Endothelial cell of umbilical vein (primary cell): ENCODE data around the gene TBC1D14. TPM values are rescaled to one million over a fixed set of nuclear protein-coding genes. Genes with fewer than 3 reads are reported as not detected.

ENCODE experiments used
- BruUV-seq: library from RNA; stranded (reverse); fragments of 400-500 nt; replicated peaks from 2 replicates; lab custom pipeline; 2021; lab: Mats Ljungman, UMichigan
- CTCF ChIA-PET: fragments of 300-600, 350-600 bp; sonication (Branson Sonifier 250); formaldehyde crosslinking; loops from one replicate; lab custom pipeline; 2021; ENCODE audit warnings: antibody characterized with exemption, inconsistent platforms; lab: Charles Lee
- POLR2A ChIA-PET: fragments of 300-600, 350-600 bp; sonication (Branson Sonifier 250); formaldehyde crosslinking; loops from one replicate; lab custom pipeline; 2021; ENCODE audit warnings: antibody characterized with exemption, inconsistent platforms; lab: Charles Lee
- DNase-seq: peaks from one replicate; pipeline ENCODE4 v3.0.0-alpha.2; 2011; ENCODE audit warnings: low read depth, low spot score
- FAIRE-seq: peaks from 2 replicates; lab custom pipeline; 2011; peaks lifted over from hg19 to GRCh38; lab: Jason Lieb, UNC
- H2AFZ ChIP-seq: 2 replicates; pipeline ENCODE4 v1.6.0; 2012; ENCODE audit warnings: low read depth, low read length, control low read depth, inconsistent platforms
- H3K27ac ChIP-seq: 2 replicates; pipeline ENCODE4 v1.5.1; 2011; ENCODE audit warnings: low read depth, mild to moderate bottlenecking, control low read depth, low read length, moderate library complexity; ENCODE audit not compliant: insufficient read depth
- H3K27me3 ChIP-seq, 2 experiments: 2 replicates each; pipeline versions ENCODE4 v1.6.0 to v1.6.1; 2011; ENCODE audit warnings: low read length in 2 of 2, mixed read lengths in 1 of 2; ENCODE audit not compliant: control insufficient read depth in 2 of 2, insufficient read depth in 2 of 2
- H3K36me3 ChIP-seq, 2 experiments: 2 replicates in 1 of 2; 3 replicates in 1 of 2; pipeline ENCODE4 v1.5.1; 2011; ENCODE audit warnings: low read length in 2 of 2, mild to moderate bottlenecking in 1 of 2, moderate library complexity in 1 of 2; ENCODE audit not compliant: control insufficient read depth in 2 of 2, insufficient read depth in 2 of 2; ENCODE audit errors: extremely low read depth in 1 of 2
- H3K4me1 ChIP-seq: 3 replicates; pipeline ENCODE4 v1.5.1; 2011; ENCODE audit warnings: mild to moderate bottlenecking, low read length; ENCODE audit not compliant: control insufficient read depth, insufficient read depth; ENCODE audit errors: extremely low read depth
- H3K4me2 ChIP-seq: 2 replicates; pipeline ENCODE4 v1.6.1; 2011; ENCODE audit warnings: low read length, control low read depth, mixed read lengths; ENCODE audit not compliant: insufficient read depth
- H3K4me3 ChIP-seq, 3 experiments: fragments of 200-600 bp in 1 of 3; sonication (generic), shearing (Covaris generic) in 1 of 3; replicated peaks in 1 of 3; 2 replicates each; pipeline ENCODE4 v1.5.1; 2011 to 2016; ENCODE audit warnings: control low read depth in 3 of 3, low read length in 3 of 3, mild to moderate bottlenecking in 2 of 3, inconsistent platforms in 1 of 3, low read depth in 1 of 3, moderate library complexity in 1 of 3; ENCODE audit not compliant: insufficient read depth in 1 of 3
- H3K79me2 ChIP-seq: 2 replicates; pipeline ENCODE4 v1.6.0; 2012; ENCODE audit warnings: low read length, inconsistent platforms; ENCODE audit not compliant: control insufficient read depth, insufficient read depth
- H3K9ac ChIP-seq: replicated peaks from 2 replicates; pipeline ENCODE3; 2011; ENCODE audit warnings: low read length, control low read depth; ENCODE audit not compliant: insufficient read depth; ENCODE audit errors: extremely low read depth
- H3K9me1 ChIP-seq: replicated peaks from 3 replicates; pipeline ENCODE4 v1.6.0; 2011; ENCODE audit warnings: mild to moderate bottlenecking, low read length; ENCODE audit not compliant: control insufficient read depth, insufficient read depth; ENCODE audit errors: extremely low read depth
- H3K9me3 ChIP-seq: replicated peaks from 2 replicates; pipeline ENCODE4 v1.5.1; 2012; ENCODE audit warnings: low read length, inconsistent platforms; ENCODE audit not compliant: control insufficient read depth, insufficient read depth
- H4K20me1 ChIP-seq: replicated peaks from 2 replicates; pipeline ENCODE3; 2011; ENCODE audit warnings: mild to moderate bottlenecking, low read length; ENCODE audit not compliant: control insufficient read depth, insufficient read depth; ENCODE audit errors: extremely low read depth
- EZH2 ChIP-seq: IDR thresholded peaks from 2 replicates; pipeline ENCODE4 v1.6.1; 2012; ENCODE audit warnings: borderline replicate concordance, low read depth, mild to moderate bottlenecking, moderate library complexity, low read length, inconsistent platforms; ENCODE audit not compliant: severe bottlenecking
- FOS ChIP-seq: IDR thresholded peaks from 2 replicates; pipeline ENCODE4 v1.6.1; 2011; ENCODE audit warnings: mild to moderate bottlenecking, low read length, moderate library complexity, borderline replicate concordance; ENCODE audit not compliant: insufficient read depth
- GATA2 ChIP-seq: IDR thresholded peaks from 2 replicates; pipeline ENCODE4 v1.7.0; 2011; ENCODE audit warnings: low read depth, mild to moderate bottlenecking, moderate library complexity, mixed read lengths, low read length; ENCODE audit not compliant: insufficient read length, insufficient read depth
- JUN ChIP-seq: IDR thresholded peaks from 2 replicates; pipeline ENCODE4 v1.6.1; 2011; ENCODE audit warnings: borderline replicate concordance, low read depth; ENCODE audit not compliant: insufficient read length, insufficient read depth
- MYC ChIP-seq: IDR thresholded peaks from one replicate; pipeline ENCODE4 v1.6.1; 2011; ENCODE audit warnings: mild to moderate bottlenecking, low read depth, low read length
- POLR2A ChIP-seq: IDR thresholded peaks from 2 replicates; pipeline ENCODE4 v1.6.1; 2012; ENCODE audit warnings: low read depth, mild to moderate bottlenecking, control low read depth, low read length
- POLR2AphosphoS5 ChIP-seq: IDR thresholded peaks from 2 replicates; pipeline ENCODE4 v1.6.1; 2012; ENCODE audit warnings: low read depth, mild to moderate bottlenecking, control low read depth, low read length, moderate library complexity; ENCODE audit not compliant: insufficient read depth
- dilution Hi-C: fragments of 300-500 bp; cut with MboI; formaldehyde crosslinking; loops from one replicate; pipeline ENCODE4 v1.15.0; 2019; ENCODE audit warnings: low sequenced_read_pairs; ENCODE audit not compliant: extremely low pct_ligation_motif_present
- intact Hi-C: fragments of 100-400 bp; cut with micrococcal nuclease; formaldehyde crosslinking; loops from one replicate; pipeline ENCODE4 v1.10.0; 2022
- polyA plus RNA-seq, 4 experiments: library from polyadenylated mRNA; depleted of rRNA in 3 of 4; stranded (reverse) in 3 of 4; unstranded in 1 of 4; fragments of >200 nt; gene quantifications; 2 replicates each; pipeline versions ENCODE4 v1.2.1 to v1.2.3, GENCODE V29; 2011 to 2012; ENCODE audit warnings: missing spikeins in 1 of 4
- total RNA-seq: library from RNA; stranded (reverse); gene quantifications from 2 replicates; pipeline ENCODE4 v1.2.3, GENCODE V29; 2021
- TF ChIP-seq, protein P1 (sequence below): IDR thresholded peaks from 2 replicates; pipeline ENCODE4 v1.6.1; 2011; ENCODE audit not compliant: insufficient read depth, insufficient read length
- TF ChIP-seq, protein P2 (sequence below), 2 donors: IDR thresholded peaks; 1 replicate in 1 of 2; 2 replicates in 1 of 2; pipeline ENCODE4 v1.5.1; 2011; ENCODE audit warnings: low read length in 2 of 2, mild to moderate bottlenecking in 2 of 2, moderate library complexity in 2 of 2, control low read depth in 1 of 2, inconsistent platforms in 1 of 2, low read depth in 1 of 2; ENCODE audit not compliant: insufficient read depth in 1 of 2; ENCODE audit errors: extremely low read depth in 1 of 2

Gene TBC1D14
- total and polyA plus RNA-seq, 2 donors (not counting 3 experiments of a cell fraction or from before 2014, with no cell fraction given), result 23.7 to 24.8 TPM

DNA sequence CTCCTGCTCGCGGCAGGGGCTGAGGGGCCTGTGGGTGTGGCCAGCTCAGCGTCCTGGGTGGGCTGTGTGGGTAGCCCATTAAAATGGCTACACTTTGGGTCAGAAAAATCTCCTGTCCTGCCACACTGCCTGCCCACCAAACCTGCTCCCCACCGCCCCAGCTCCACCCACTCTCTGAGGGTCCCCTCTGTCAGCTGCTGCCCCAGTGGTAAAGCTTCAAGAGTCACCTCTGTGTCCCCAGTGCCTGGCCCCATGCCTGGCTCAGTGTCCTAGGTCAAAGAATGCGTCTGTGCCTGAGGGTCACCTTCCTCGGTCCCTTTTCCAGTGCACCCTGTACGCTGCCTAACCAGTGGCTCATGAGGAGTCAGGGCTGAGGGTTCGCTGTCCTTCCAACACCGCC, 108.7 kb downstream of the TBC1D14 start:
- H3K79me2 ChIP-seq, result no peaks in the 10 kb centered on the region
- H3K27ac ChIP-seq, result no peak overlapping the region
- no TSS peak for BruUV-seq
- TF ChIP-seq GATA2 (no peak), POLR2AphosphoS5 (no peak), JUN (no peak), EZH2 (no peak), POLR2A (no peak), FOS (no peak), MYC (no peak)
- TF ChIP-seq, protein P1, sequence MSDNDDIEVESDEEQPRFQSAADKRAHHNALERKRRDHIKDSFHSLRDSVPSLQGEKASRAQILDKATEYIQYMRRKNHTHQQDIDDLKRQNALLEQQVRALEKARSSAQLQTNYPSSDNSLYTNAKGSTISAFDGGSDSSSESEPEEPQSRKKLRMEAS, result no peak
- TF ChIP-seq, protein P2, sequence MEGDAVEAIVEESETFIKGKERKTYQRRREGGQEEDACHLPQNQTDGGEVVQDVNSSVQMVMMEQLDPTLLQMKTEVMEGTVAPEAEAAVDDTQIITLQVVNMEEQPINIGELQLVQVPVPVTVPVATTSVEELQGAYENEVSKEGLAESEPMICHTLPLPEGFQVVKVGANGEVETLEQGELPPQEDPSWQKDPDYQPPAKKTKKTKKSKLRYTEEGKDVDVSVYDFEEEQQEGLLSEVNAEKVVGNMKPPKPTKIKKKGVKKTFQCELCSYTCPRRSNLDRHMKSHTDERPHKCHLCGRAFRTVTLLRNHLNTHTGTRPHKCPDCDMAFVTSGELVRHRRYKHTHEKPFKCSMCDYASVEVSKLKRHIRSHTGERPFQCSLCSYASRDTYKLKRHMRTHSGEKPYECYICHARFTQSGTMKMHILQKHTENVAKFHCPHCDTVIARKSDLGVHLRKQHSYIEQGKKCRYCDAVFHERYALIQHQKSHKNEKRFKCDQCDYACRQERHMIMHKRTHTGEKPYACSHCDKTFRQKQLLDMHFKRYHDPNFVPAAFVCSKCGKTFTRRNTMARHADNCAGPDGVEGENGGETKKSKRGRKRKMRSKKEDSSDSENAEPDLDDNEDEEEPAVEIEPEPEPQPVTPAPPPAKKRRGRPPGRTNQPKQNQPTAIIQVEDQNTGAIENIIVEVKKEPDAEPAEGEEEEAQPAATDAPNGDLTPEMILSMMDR (IDR thresholded peaks at IDR 0.05; ENCODE audit: extremely low read depth in 1 of 2, insufficient read depth in 1 of 2, low read depth in 1 of 2, low read length in 2 of 2), result no peak
- DNase-seq (no peak), FAIRE-seq (no peak)
- no peak overlapping the region for H3K4me3 ChIP-seq
- H3K9ac ChIP-seq, result no peak overlapping the region
- H3K4me2 ChIP-seq, result no peak overlapping the region
- no peaks in the 10 kb centered on the region for H3K9me3 ChIP-seq
- no peaks in the 10 kb centered on the region for H3K9me1 ChIP-seq
- no peaks in the 10 kb centered on the region for H3K27me3 ChIP-seq
- CTCF ChIA-PET, result no interaction called here
- no peaks in the 10 kb centered on the region for H4K20me1 ChIP-seq
- H3K4me1 ChIP-seq, result no peaks in the 10 kb centered on the region
- intact Hi-C loops, result no loop called here
- H2AFZ ChIP-seq, result no peak overlapping the region
- POLR2A ChIA-PET, result no interaction called here
- peaks cover 0 to 20% of the 10 kb centered on the region in 2 experiments for H3K36me3 ChIP-seq
- dilution Hi-C loops, result no loop called here
